Activated CD8-positive, alpha-beta memory T cell treated with anti-CD3 and anti-CD28 coated beads, Interleukin-2, amount 50 U/mL, for 4 hours (primary cell): ENCODE data around the gene ELMO1.

Source experiments
- DNase-seq: peaks from one replicate; pipeline ENCODE4 v3.0.0-alpha.2; 2020

ELMO1 gene

DNA sequence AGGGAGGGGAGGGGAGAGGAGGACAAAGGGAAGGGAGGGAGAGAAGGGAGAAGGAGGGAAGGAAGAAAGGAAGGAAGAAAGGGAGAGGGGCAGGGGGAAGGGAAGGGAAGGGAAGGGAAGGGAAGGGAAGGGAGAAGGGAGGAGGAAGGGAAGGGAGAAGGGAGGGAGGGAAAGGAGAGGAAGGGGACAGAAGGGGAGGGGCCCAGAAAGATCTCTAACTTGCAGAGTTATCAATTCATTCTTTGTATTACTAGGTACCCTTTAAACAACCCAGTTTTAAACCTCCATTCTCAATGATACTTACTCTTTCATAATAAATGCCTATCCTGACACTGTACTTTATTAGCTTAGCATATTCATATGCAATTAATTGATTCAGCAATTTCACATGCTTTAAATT lies 192.0 kb downstream of the ELMO1 start:
- no peak for DNase-seq

DNA sequence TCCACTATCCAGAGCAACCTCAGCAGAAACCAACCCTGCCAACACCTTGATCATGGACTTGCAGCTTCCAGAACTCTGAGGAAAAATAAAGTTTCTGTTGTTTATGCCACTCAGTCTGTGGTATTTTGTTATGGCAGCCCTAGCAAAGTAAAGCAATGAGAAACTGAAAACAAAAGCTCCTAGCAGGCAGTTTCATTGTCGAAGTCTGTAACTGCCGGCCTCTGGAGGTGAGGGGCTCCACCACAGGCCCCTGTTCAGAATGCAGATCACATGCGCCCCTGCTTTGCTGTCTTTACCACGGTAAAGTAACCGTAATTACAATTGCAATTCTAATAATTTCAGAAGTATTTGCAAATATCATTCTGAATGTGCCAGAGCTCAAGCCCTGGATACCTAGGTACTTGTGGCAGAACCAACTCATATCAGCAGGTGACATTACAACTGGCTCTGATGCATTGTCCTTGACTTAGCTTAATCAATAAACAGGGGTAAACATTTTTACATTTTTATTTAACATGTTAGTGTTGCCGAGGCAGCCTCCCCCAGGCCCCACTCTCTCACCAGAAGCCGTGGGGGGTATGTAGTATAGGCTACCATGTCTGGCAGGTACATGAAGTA lies 193.2 kb downstream of the ELMO1 start:
- DNase-seq: no peak

DNA sequence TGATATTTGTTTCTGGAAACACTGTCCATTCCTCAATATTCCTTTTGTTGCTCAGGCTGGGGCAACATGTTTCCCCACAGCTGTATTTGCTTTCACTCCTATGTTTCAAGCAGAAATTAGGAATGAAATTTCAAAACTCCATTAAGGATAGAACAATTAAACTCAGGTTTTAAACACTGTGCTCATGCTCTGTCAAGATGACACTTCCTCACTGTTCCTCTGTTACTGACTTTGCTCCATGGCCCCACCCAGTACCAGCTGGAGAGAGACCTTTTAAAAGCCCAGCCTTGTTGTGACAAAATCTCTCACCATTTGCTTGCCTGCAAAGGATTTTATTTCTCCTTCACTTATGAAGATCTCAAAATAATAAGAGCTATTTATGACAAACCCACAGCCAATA lies 197.4 kb downstream of the ELMO1 start:
- no peak for DNase-seq

DNA sequence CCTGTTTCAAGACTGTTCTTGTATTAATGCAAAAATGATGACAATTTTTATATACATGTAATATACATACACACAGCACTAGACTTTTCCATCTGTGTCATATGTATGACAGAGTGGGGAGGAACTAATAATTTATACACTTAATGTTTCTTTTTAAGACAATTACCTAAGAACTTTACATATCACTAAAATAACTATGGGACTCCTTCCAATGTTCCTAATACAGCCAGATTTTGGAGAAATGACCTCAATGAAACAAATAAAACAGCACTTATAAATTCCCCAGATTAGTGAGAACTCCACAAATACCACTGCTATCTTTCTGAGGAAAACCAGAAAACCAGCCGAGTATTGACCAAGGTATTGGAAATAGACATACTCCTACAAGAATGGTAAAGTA lies 199.4 kb downstream of the ELMO1 start:
- DNase-seq: no peak

DNA sequence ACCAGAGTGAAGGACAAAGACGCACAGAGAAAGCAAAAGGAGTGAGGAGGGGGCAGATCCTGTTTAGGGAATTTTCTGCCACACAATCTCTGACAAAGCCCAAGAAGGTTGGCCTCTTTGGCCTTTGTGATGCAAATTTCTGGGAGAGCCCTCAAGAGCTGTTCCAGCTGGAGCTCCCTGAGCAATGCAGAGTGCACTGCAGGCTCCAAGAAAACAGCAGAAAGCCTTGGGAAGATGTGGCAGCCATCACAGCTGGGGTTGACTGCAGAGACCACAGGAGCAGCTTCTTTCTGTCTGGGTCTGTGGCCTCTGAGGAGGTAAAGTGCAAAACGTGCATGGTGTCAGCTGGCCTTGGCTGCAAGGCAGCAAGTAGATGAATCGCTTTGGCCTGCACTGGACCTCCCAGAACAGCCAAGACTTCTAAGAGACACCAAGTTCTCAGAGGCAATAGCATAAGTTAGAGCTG lies 200.2 kb downstream of the ELMO1 start:
- no peak for DNase-seq

DNA sequence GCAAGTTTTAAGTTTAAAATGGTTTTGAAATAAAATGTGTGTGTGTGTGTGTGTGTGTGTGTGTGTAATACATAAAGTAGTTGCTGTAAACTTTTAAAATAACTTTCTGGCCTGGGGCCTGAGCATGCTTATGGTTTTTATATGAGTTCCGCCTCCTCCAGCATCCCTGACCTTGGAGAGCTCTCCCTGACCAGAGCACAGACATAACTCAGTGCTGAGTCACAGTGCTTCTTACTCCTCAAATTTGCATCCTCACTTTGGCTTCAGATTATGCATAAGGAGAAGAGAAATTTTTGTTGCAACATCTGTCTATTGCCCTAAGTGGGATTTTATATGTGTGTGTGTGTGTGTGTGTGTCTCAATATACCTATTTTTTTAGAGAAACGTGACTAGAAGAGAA lies 200.8 kb downstream of the ELMO1 start:
- no peak for DNase-seq

DNA sequence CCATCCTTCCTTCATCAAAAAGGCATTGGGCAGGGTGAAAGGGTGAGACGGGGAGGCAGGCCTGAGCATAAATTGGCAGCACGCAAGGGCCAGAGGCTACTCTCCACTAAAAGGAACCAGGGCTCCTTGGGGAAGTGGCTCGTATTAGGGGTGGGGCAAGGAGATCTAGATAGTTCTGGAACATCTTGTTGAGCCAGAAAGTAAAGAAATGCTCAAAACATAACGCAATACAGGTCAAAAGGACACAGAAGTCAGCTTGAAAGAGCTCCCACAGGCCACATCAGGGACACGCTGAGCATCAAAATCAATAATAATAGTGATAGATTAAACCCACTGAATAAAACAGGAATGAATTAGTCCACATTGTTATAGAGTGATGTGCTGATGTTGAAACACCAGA lies 203.1 kb downstream of the ELMO1 start:
- no peak for DNase-seq

DNA sequence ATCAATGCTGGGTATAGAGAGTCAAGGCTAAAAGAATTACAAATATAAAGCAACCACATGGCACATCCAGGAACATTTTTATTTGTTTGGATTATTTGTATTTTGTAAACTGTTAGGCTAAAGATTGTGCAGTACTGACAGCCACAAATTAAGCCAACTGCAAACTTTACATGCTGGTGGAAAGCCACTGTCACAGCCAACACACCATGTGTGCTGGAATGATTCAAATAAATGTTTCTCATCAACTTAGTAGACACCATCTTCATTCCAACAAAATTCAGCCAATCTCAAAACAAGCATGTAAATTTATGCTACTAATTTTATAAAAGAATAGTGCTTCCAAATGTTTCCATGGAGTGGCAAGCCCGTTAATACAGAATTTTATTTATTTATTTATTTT lies 211.8 kb downstream of the ELMO1 start:
- DNase-seq: no peak

DNA sequence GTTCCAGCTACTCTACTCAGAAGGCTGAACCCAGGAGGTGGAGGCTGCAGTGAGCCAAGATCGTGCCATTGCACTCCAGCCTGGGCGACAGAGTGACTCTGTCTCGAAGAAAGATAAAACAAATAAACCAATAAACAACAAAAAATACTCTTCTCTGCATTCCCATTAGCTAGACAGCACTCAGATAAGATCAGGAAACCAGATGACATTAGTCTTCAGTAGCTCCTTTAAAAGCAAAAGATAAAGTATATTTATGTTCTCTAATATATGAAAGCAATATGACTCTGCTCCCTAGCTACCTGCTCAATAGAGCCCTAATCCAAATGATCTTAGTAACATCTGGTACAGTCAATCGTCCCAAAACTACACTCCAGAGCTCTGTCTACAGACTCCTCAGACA lies 212.9 kb downstream of the ELMO1 start:
- DNase-seq: no peak

DNA sequence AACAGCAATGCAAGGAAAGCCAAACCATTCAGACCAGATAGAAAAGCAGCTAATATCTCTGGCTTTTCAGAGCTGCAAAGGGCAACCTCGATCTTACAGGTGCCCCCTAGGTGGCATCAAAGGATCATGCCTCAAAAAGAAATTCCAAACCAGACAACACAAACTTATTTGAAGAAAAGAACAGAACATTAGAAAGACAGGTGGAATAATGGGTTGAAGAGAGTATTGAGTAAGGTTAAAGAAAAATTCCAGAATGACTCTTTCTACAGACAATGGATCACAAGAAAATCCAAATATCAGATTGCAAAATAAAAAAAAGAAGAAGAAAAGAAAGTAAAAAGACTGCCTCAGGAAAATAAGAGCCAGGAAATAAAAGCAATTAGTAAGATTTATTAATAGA lies 213.7 kb downstream of the ELMO1 start:
- DNase-seq: no peak

DNA sequence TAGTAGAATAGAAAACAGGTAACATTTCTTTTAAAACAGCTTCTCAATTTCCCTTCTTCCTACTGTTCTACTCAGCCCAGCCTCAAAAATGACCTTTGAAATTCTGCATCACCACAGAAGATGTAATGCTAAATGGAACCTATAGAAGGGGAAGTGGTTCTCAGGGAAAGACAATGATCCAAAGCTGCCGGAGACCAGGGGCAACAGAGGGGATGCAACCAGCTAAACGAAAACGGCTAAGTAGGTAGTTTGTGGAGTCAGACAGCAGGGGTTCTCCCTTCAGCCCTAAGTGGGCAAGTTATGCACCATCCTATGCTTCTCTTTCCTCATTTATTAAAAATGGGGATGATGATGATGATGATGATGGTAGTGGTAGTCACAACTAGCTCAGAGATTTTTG lies 214.3 kb downstream of the ELMO1 start:
- no peak for DNase-seq

DNA sequence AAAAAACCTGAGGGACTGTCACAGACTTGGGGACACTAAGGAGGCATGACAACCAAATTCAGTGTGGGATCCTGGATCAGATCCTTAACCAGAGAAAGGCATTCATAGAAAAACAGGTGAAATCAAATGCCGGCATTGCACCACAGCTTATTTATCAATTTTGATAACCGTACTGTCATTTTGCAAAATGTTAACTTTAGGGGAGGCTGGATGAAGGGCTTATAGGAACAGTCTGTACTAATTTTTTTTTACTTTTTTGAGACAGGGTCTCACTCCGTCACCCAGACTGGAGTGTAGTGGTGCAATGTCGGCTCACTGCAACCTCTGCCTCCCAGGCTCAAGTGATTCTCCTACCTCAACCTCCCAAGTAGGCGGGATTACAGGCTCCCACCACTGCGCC lies 217.1 kb downstream of the ELMO1 start:
- no peak for DNase-seq

DNA sequence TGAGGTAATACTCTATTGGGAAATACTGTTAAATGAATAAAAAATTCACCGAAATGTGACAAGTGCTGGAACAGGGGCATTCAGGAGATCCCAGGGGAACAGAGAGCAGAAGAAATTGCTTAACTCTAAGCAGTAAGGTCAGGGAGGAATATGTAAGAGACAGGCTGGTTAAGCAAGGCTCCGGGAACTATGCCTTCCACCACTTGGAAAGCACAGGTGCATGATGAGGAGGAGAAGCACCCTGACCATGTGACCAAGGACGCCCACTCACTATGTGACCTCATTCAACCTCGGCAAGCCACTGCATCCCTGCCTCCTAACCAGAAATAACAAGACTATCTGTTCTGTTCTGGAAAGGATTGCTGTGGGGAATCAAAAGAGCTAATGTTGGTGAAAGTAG lies 218.4 kb downstream of the ELMO1 start:
- peak; percentile 16 for DNase-seq

DNA sequence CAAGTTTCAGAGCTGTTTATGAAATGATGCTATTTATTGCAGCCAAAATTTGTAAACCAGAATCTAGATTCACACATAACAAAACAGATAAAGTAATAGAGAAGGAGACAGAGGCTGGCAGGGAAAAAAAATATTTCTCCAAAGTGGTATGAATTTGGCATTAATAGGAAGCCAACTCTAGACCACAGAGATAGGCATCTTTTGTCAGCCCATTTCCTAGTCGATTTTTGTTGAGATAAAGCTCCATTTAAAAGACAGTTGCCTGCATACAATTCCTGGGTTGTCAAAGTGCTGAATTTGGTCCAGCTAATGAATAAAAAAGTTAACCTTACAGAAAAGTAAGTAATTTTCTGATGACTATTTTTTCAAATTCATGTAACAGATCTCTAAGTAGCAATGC lies 219.3 kb downstream of the ELMO1 start:
- DNase-seq: no peak

DNA sequence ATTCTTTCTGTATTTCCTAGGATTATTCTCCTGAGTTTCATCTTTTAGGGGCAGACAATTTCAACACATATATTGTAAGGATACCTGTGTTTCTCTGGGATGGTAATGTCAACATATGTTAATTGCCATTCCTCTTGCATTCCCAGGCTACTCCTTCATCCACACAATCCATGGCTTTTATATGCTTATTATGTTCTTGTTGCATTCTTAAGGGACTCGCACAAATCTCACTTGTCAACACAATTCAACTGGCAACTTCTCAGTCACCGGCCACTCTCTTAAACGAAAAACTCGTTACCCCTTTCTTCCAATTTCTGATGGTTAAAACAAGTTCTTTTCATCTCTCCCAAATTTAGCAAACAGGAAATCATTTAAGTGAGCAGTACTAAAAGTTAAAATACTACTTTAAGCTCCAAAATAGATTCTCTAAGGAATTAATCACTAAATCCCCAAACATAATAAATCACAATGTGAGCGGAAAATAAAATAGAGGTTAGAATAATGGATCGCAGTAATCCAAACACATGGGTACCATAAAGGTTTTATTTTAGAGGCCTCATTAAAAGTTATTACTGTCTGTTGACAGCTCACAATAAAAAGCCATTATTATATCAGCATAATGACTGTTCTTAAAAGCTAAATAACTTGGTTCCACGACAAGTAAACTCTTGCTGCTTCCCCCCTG lies 223.2 kb downstream of the ELMO1 start:
- DNase-seq: no peak

DNA sequence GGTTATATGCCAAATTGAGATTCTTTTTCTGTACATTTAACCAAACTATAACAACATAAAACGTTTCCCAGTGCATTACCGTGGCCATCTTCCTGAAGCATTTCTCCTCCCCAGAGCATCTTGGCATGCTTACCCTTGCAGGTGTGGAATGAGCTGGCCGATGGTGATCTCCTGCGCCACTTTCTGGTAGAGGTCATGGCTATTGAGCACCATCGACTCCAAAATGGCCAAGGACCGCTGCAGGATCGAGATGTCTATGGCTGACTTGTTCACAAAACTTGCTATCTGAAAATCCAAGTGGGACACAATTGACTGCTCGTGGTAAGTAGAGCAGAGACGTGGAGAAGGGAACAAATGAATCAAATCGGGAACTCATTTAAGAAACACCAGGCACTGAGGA lies 223.9 kb downstream of the ELMO1 start:
- DNase-seq: no peak

DNA sequence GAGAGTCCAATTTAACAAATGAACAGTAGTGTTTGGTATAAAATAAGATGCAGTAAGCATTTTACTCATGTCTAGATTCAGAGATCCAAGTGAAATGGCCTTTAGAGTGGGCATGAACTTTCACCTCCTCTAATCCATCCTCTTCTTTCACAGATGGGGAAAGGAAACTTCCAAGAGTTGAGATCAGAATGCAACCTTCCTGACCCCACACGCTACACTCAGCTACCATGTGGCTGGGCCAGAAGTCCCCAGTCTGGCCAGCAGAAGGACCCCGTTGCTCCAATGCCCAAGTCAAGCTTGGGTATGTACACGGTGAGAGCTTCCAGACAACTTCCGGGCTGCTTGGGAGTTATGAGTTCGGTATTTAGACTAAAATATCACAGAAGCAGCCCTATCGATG lies 228.0 kb downstream of the ELMO1 start:
- no peak for DNase-seq

DNA sequence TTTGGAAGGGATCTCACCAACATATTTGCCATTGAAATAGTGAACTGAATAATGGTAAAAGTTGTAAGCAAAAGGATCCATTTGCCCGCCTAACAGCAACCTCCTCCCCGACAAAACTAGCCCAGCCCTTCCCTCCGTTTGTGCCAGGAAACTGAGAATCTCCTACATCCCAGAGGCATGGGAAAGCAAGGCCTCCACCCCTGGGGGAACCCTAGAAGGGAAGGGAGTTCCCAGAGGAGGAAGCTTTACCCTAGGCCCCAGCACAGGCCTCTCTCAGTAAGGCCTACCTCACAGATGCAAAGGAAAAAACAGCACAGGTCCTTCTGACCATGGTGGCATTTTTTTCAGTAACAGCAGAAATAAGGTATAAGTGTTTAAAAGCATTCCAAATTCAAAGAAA lies 229.7 kb downstream of the ELMO1 start:
- DNase-seq: no peak

DNA sequence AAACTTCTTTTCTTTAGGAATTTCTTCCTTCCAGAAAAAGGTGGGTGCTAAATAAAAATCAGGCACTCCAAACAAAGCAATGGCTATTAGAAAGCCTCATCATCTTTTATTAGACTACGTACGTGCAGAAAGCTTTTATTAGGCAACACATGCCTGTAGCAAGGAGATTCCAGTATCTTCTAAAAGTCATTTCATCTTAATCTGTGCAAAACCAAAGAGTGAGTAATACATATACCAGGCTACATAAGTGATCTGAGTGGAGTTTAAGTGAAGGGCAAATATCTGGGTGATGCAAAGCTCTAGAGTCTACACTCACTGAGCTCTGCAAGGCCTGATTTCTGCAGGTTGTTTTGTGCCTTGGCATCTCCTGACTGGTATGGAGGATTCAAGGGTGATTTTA lies 231.7 kb downstream of the ELMO1 start:
- no peak for DNase-seq

DNA sequence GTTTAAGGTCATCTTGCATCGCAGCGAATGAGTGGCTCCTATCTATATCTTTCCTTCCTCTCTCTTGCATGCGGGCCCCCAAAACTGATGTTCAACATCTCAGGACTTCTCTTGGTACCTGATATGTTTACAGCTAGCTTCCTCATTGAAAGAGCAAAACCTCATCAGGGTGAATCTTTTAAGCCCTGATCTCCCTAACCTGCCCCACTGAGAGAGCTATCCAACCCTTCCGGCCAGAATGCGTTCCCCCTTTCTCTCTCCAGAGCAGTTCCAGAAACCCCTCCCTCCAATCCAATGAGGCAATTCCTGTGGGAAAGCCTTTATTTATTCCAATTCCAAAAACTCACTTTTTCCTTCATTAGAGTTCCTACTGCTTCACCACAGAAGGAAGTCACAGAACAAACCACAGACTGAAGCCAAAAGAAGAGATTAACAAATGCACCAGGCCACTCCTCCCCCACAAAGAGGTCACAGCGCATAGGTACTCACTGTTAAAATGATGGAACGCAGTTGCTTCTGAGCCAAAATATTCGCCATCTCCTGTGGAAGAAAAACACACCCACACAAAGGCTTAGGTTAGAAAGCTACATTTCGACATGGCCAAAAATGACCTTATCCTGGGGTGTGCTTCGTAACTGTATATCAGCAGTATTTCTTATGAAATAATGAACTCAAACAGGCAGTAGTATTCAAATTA lies 232.4 kb downstream of the ELMO1 start:
- no peak for DNase-seq

DNA sequence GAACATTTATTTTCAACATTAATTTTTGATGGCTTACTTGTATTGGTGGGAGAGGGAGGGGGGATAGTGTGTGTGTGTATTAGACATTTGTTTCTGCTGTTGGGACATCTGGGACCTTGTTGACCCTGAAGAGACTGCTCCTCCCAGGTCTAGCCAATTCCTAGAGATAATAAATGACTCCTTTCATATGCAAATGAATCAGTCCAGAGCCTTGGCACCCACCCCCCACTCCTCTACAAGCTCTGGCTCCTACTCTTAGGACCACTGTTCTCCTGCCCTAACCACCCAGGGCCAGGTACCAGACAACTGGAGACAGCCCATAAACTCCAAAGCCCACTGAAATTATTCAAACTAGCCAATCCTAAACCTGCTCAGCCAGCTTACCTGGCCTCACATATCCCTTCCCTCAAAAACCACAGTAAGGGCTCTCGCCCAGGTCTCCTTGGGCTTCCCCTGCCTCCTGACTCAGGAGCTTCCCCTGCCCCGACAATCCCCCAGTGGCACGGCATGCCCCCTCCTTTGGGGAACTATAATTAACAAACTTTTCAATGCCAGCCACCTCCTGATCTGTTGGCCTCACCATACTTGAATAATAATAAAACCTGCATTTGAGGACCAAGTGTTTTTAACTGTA lies 233.3 kb downstream of the ELMO1 start:
- no peak for DNase-seq

DNA sequence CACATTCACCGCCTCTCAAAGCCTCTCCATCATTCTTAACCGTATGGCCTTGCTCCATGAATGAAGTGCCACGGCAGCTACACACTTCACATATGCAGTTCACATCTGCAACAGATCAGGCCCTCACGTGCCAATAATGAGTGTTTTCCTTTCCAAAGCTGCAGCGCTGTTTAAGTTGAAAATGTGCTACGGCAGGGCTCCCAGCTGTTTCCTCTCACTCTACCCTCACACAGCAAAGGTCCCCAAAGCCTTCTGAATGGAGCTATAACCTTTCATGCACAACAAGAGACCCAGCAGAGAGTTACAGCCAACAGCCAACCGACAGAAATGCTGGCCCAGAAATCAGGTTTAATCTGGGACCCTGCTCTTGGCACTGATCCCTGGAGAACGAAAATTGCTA lies 236.1 kb downstream of the ELMO1 start:
- DNase-seq: no peak

DNA sequence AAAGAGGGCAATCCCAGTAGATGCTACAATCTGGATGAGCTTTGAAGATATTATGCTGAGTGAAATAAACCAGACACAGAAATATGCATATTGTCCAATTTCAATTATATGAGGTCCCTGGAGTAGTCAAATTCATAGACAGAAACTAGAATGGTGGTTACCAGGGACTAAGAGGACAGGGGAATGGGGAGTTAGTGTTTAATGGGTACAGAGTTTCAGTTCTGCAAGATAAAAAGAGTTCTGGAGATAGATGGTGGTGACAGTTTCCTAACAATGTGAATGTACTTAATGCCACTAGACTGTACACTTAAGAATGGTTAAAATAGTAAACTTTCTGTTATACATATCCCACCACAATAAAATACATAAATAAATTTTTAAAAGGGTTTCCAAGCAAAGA lies 236.6 kb downstream of the ELMO1 start:
- no peak for DNase-seq
